GM12891 (cell line): ENCODE measurements around the gene PDGFRB.

Experiments
- POLR2A ChIP-seq: IDR thresholded peaks from 2 replicates; pipeline ENCODE4 v1.6.1; 2011; ENCODE audit warnings: low read depth, low read length, control low read depth
- TAF1 ChIP-seq: IDR thresholded peaks from 2 replicates; pipeline ENCODE4 v1.6.1; 2011; ENCODE audit warnings: low read depth, low read length, control low read depth

DNA sequence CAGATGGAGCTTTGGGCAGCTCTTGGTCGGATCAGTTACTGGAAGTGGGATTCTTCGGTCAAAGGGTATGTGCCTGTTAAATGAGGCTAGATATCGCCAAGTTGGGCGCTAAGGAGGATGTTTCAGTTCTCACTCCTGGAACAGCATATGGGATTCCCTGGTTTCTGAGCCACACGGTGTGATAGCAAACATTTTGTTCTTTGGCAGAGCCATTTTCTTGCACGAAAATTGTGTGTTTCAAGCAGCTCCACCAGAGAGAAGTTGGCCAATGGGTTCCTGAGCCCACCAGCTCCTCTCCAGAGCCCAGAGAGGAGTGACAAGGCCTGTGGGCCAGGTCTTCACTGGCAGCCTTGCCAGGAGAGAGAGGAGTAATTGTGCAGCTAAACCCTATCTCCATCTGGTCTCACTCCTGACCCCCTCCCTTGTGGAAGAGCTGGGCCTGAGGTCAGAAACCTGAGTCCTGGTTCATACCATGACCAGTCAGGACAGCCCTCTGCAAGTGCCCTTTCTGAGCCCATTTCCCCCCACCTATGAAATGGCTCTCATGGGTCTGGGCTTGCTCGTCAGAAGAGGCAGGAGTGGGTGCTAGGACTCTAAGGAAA, 23.5 kb upstream of the PDGFRB start:
- TF ChIP-seq TAF1 (no peak), POLR2A (no peak)
